HUES64 (cell line): ENCODE data around the gene LIG3.

Experiments used
- H3K27ac ChIP-seq: 2 replicates; pipeline ENCODE4 v1.7.0; 2013; ENCODE audit warnings: low read depth, low read length, inconsistent platforms
- H3K27me3 ChIP-seq: 2 replicates; pipeline ENCODE4 v1.6.1; 2013; ENCODE audit warnings: mild to moderate bottlenecking, low read length; ENCODE audit not compliant: insufficient read depth
- H3K36me3 ChIP-seq: 2 replicates; pipeline ENCODE4 v1.6.1; 2013; ENCODE audit warnings: mild to moderate bottlenecking, low read length; ENCODE audit not compliant: insufficient read depth
- H3K4me1 ChIP-seq: 2 replicates; pipeline ENCODE4 v1.6.1; 2013; ENCODE audit warnings: mild to moderate bottlenecking, low read length, moderate library complexity; ENCODE audit not compliant: insufficient read depth
- H3K4me3 ChIP-seq: 2 replicates; pipeline ENCODE4 v1.5.1; 2013; ENCODE audit warnings: mild to moderate bottlenecking, low read length, moderate library complexity
- H3K9ac ChIP-seq: 2 replicates; pipeline ENCODE4 v1.6.1; 2013; ENCODE audit warnings: mild to moderate bottlenecking, low read depth, low read length
- H3K9me3 ChIP-seq: 2 replicates; pipeline ENCODE4 v1.6.1; 2013; ENCODE audit warnings: low read depth, low read length; ENCODE audit not compliant: insufficient read depth
- WGBS: fragments of 150-250, 120-280 bp; methylation state at CpG from one replicate; pipeline ENCODE4 v1.1.7; 2013; ENCODE audit warnings: missing lambda C conversion rate; 5-methylcytosine and 5-hydroxymethylcytosine counted together

The LIG3 gene

GRCh38 chr17:35056013-35056412, 75.7 kb downstream of the LIG3 start:
- H3K27me3 ChIP-seq = no peaks in the 10 kb centered on the region
- no peaks in the 10 kb centered on the region for H3K36me3 ChIP-seq
- H3K27ac ChIP-seq = no peak overlapping the region
- H3K4me1 ChIP-seq = peaks cover 29% of the 10 kb centered on the region
- H3K9me3 ChIP-seq = no peaks in the 10 kb centered on the region
- WGBS = 79% methylated on average over 3 of the region's 3 CpGs
- H3K4me3 ChIP-seq = no peak overlapping the region
- no peak overlapping the region for H3K9ac ChIP-seq

GRCh38 chr17:35057332-35057915, 77.1 kb downstream of the LIG3 start:
- H3K9ac ChIP-seq = no peak overlapping the region
- H3K27ac ChIP-seq = no peak overlapping the region
- no peaks in the 10 kb centered on the region for H3K27me3 ChIP-seq
- 85% methylated on average over 1 of the region's 1 CpG for WGBS
- peaks cover 17% of the 10 kb centered on the region for H3K4me1 ChIP-seq
- no peaks in the 10 kb centered on the region for H3K36me3 ChIP-seq
- H3K4me3 ChIP-seq = no peak overlapping the region
- H3K9me3 ChIP-seq = no peaks in the 10 kb centered on the region
